Mesenchymal stem cell (in vitro differentiated cells and primary cell): ENCODE data around the gene FOXA2.

Experiments used
- DNase-seq: peaks from one replicate; pipeline ENCODE4 v3.0.0-alpha.2; 2013
- H2AFZ ChIP-seq: one replicate; pipeline ENCODE4 v1.6.1; 2013; ENCODE audit warnings: low read depth, mild to moderate bottlenecking, control low read depth, inconsistent platforms, low read length, moderate library complexity
- H2AK5ac ChIP-seq: 2 replicates; pipeline ENCODE4 v1.6.1; 2013; ENCODE audit warnings: low read length, moderate library complexity, mild to moderate bottlenecking, inconsistent platforms; ENCODE audit not compliant: severe bottlenecking
- H2BK120ac ChIP-seq: one replicate; pipeline ENCODE4 v1.6.1; 2013; ENCODE audit warnings: low read depth, mild to moderate bottlenecking, inconsistent platforms, low read length, moderate library complexity
- H2BK12ac ChIP-seq, 2 experiments: one replicate each; pipeline ENCODE4 v1.6.1; 2013; ENCODE audit warnings: inconsistent platforms in 2 of 2, low read length in 2 of 2, mild to moderate bottlenecking in 2 of 2, moderate library complexity in 2 of 2, control low read depth in 1 of 2
- H2BK15ac ChIP-seq: one replicate; pipeline ENCODE4 v1.6.1; 2013; ENCODE audit warnings: mild to moderate bottlenecking, low read depth, inconsistent platforms; ENCODE audit not compliant: poor library complexity, severe bottlenecking
- H2BK5ac ChIP-seq: 2 replicates; pipeline ENCODE4 v1.6.1; 2013; ENCODE audit warnings: low read depth, mild to moderate bottlenecking, low read length, control low read depth, inconsistent platforms; ENCODE audit not compliant: poor library complexity, severe bottlenecking
- H3K14ac ChIP-seq, 2 experiments: one replicate each; pipeline ENCODE4 v1.6.1; 2013; ENCODE audit warnings: inconsistent platforms in 2 of 2, low read length in 2 of 2, control low read depth in 1 of 2, mild to moderate bottlenecking in 1 of 2, moderate library complexity in 1 of 2
- H3K18ac ChIP-seq, 2 experiments: one replicate each; pipeline ENCODE4 v1.6.1; 2013; ENCODE audit warnings: inconsistent platforms in 2 of 2, low read length in 2 of 2, control low read depth in 1 of 2, low read depth in 1 of 2, mild to moderate bottlenecking in 1 of 2
- H3K23ac ChIP-seq, 2 experiments: one replicate each; pipeline ENCODE4 v1.6.1; 2013; ENCODE audit warnings: inconsistent platforms in 2 of 2, low read length in 2 of 2, mild to moderate bottlenecking in 2 of 2, moderate library complexity in 2 of 2, control low read depth in 1 of 2
- H3K27ac ChIP-seq: 2 replicates; pipeline ENCODE4 v1.5.1; 2013; ENCODE audit warnings: mild to moderate bottlenecking, moderate library complexity, low read length, control low read depth, inconsistent platforms; ENCODE audit not compliant: poor library complexity, severe bottlenecking
- H3K27me3 ChIP-seq, 2 experiments: 2 replicates each; pipeline versions ENCODE4 v1.6.1 to v1.7.0; 2013; ENCODE audit warnings: low read length in 2 of 2, mild to moderate bottlenecking in 2 of 2, moderate library complexity in 2 of 2, control low read depth in 1 of 2, inconsistent platforms in 1 of 2; ENCODE audit not compliant: control insufficient read depth in 1 of 2, insufficient read depth in 1 of 2
- H3K36me3 ChIP-seq, 2 experiments: 2 replicates each; pipeline versions ENCODE4 v1.6.1 to v1.7.0; 2013; ENCODE audit warnings: low read length in 2 of 2, control low read depth in 1 of 2, inconsistent platforms in 1 of 2, low read depth in 1 of 2, mild to moderate bottlenecking in 1 of 2; ENCODE audit not compliant: insufficient read depth in 2 of 2, control insufficient read depth in 1 of 2
- H3K4ac ChIP-seq, 2 experiments: one replicate each; pipeline ENCODE4 v1.6.1; 2013; ENCODE audit warnings: inconsistent platforms in 2 of 2, low read length in 2 of 2, mild to moderate bottlenecking in 2 of 2, moderate library complexity in 2 of 2, control low read depth in 1 of 2, low read depth in 1 of 2
- H3K4me1 ChIP-seq: 2 replicates; pipeline ENCODE4 v1.6.1; 2013; ENCODE audit warnings: low read depth, low read length, control low read depth; ENCODE audit not compliant: control insufficient read depth, insufficient read depth
- H3K4me2 ChIP-seq: 2 replicates; pipeline ENCODE4 v1.6.1; 2013; ENCODE audit warnings: low read length, mild to moderate bottlenecking, inconsistent platforms; ENCODE audit not compliant: poor library complexity, severe bottlenecking
- H3K4me3 ChIP-seq, 2 experiments: 2 replicates each; pipeline versions ENCODE4 v1.5.1 to v1.7.0; 2013; ENCODE audit warnings: low read length in 2 of 2, mild to moderate bottlenecking in 2 of 2, control low read depth in 1 of 2, low read depth in 1 of 2; ENCODE audit not compliant: insufficient read depth in 1 of 2
- H3K79me1 ChIP-seq: replicated peaks from 2 replicates; pipeline ENCODE4 v1.6.1; 2013; ENCODE audit warnings: mild to moderate bottlenecking, control low read depth, low read length, inconsistent platforms; ENCODE audit not compliant: poor library complexity, severe bottlenecking
- H3K9ac ChIP-seq: 2 replicates; pipeline ENCODE4 v1.7.0; 2013; ENCODE audit warnings: mild to moderate bottlenecking, low read length, moderate library complexity
- H3K9me3 ChIP-seq: 2 replicates; pipeline ENCODE4 v1.7.0; 2013; ENCODE audit warnings: mild to moderate bottlenecking, low read length; ENCODE audit not compliant: control insufficient read depth
- H4K8ac ChIP-seq: one replicate; pipeline ENCODE4 v1.6.1; 2013; ENCODE audit warnings: inconsistent platforms, mild to moderate bottlenecking, low read length, moderate library complexity
- H4K91ac ChIP-seq: one replicate; pipeline ENCODE4 v1.6.1; 2013; ENCODE audit warnings: mild to moderate bottlenecking, low read length, inconsistent platforms
- WGBS: methylation state at CpG from one replicate; pipeline ENCODE4 v1.1.7; 2013; ENCODE audit warnings: mixed read lengths; 5-methylcytosine and 5-hydroxymethylcytosine counted together

FOXA2 gene

GRCh38 chr20:22611636-22612035, 27.3 kb upstream of the FOXA2 start:
- Histone ChIP-seq H3K4ac (no peak overlapping the region), H3K14ac (no peak overlapping the region), H3K23ac (no peak overlapping the region)

DNA sequence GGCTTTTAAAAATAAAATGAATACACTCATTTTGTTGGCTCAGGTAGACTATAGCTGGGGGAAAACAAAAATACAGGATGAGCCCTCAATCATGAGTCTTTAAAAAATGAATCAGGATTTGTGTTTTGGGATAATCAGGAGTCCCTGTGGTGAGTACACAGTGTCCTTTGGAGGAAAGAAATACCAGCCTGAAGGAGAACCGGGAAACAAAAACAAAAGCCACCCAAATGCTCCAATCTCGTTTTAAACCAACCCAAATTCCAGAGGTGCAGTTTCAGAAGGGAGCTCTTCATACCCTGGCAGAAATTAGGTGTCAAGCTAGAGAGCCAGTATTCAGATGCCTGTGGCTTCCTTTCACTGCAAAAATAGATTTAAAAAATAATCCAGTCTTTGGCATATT, 23.3 kb upstream of the FOXA2 start:
- Histone ChIP-seq H2BK120ac (no peak overlapping the region), H3K23ac (no peak overlapping the region), H3K14ac (no peak overlapping the region), H3K9me3 (no peaks in the 10 kb centered on the region), H2AK5ac (no peak overlapping the region), H4K8ac (no peak overlapping the region), H3K79me1 (no peaks in the 10 kb centered on the region), H2AFZ (no peak overlapping the region), H3K36me3 (no peaks in the 10 kb centered on the region), H3K27ac (no peak overlapping the region), H2BK15ac (no peak overlapping the region), H2BK5ac (no peak overlapping the region), H4K91ac (no peak overlapping the region), H3K4me3 (no peak overlapping the region), H3K18ac (no peak overlapping the region), H3K27me3 (peaks cover 29 to 39% of the 10 kb centered on the region in 2 experiments), H3K9ac (no peak overlapping the region), H2BK12ac (no peak overlapping the region), H3K4me2 (no peak overlapping the region), H3K4ac (no peak overlapping the region), H3K4me1 (no peaks in the 10 kb centered on the region)
- 61% methylated on average over 2 of the region's 2 CpGs for WGBS
- no peak for DNase-seq

More at GRCh38 chr20:22611636-22612035, 27.3 kb upstream of the FOXA2 start:
- Histone ChIP-seq H2AFZ (no peak overlapping the region), H3K18ac (no peak overlapping the region), H3K9ac (no peak overlapping the region), H3K9me3 (no peaks in the 10 kb centered on the region), H2BK120ac (no peak overlapping the region), H2BK12ac (no peak overlapping the region), H4K8ac (no peak overlapping the region), H3K4me1 (no peaks in the 10 kb centered on the region), H3K4me2 (no peak overlapping the region), H3K36me3 (no peaks in the 10 kb centered on the region), H3K79me1 (no peaks in the 10 kb centered on the region), H3K27ac (no peak overlapping the region), H2AK5ac (no peak overlapping the region), H2BK15ac (no peak overlapping the region), H3K27me3 (peaks cover 15 to 33% of the 10 kb centered on the region in 2 experiments), H2BK5ac (no peak overlapping the region), H3K4me3 (no peak overlapping the region), H4K91ac (no peak overlapping the region)
- DNase-seq: no peak

- H2AFZ ChIP-seq: no peak overlapping the region
- H2BK15ac ChIP-seq: no peak overlapping the region
- no peaks in the 10 kb centered on the region for H3K36me3 ChIP-seq
- H2AK5ac ChIP-seq: no peak overlapping the region
- H4K8ac ChIP-seq: no peak overlapping the region
- no peak overlapping the region for H2BK12ac ChIP-seq
- no peak overlapping the region for H2BK120ac ChIP-seq
- no peak overlapping the region for H3K18ac ChIP-seq
- H3K9ac ChIP-seq: no peak overlapping the region
- no peaks in the 10 kb centered on the region for H3K79me1 ChIP-seq
- no peak overlapping the region for H2BK5ac ChIP-seq
- H3K14ac ChIP-seq: no peak overlapping the region
- DNase-seq: no peak
- H4K91ac ChIP-seq: no peak overlapping the region
- H3K27me3 ChIP-seq: peaks cover 28 to 52% of the 10 kb centered on the region in 2 experiments
- no peaks in the 10 kb centered on the region for H3K9me3 ChIP-seq
- no peak overlapping the region for H3K23ac ChIP-seq
- H3K27ac ChIP-seq: no peak overlapping the region
- no peaks in the 10 kb centered on the region for H3K4me1 ChIP-seq
- no peak overlapping the region for H3K4ac ChIP-seq
- no peak overlapping the region for H3K4me3 ChIP-seq
- H3K4me2 ChIP-seq: no peak overlapping the region
Observed at GRCh38 chr20:22604815-22605214, 20.4 kb upstream of the FOXA2 start.

DNA sequence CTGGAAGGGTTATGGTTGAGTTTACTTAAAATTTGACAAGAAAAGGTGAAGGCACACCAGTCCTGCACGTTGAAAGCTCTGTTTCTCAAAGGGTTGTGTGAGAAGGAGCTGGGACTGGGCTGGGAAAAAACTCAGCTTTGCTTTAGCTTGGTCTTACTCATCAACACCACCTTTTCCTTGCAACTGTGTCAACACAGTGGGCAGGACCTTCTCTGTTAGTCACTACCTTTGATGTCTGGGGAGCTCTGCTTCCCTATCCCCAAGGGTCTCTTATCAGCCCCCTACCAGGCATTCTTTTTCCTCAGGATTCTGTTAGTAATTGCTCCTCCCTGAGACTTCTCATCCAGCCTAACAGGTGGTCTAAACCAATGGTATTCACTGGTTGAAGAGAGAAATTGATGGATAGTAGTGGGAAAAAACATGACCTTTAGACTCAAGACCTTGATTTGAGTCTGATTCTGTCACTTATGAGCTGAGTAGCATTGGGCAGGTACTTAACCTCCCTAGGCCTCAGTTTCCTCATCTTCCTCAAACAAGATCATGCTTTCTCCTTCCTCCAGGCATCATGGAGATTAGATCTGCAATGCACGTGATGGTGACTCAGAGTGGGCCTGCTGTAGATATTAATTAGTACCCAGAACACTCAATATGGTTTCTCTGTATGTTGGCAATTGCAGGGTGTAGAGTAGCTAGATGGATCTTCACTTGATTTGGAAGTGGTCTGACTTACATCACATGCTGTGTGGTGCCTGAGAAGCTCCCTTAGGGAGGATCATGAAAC, 17.2 kb upstream of the FOXA2 start:
- 29% methylated on average over 2 of the region's 2 CpGs for WGBS
- H3K79me1 ChIP-seq: no peaks in the 10 kb centered on the region
- H2BK15ac ChIP-seq: no peak overlapping the region
- H3K36me3 ChIP-seq: no peaks in the 10 kb centered on the region
- no peak overlapping the region for H2BK120ac ChIP-seq
- no peak overlapping the region for H4K91ac ChIP-seq
- no peak overlapping the region for H2AK5ac ChIP-seq
- H3K4me1 ChIP-seq: no peaks in the 10 kb centered on the region
- no peak overlapping the region for H3K4me2 ChIP-seq
- H3K27me3 ChIP-seq: peaks cover 39 to 53% of the 10 kb centered on the region in 2 experiments
- no peaks in the 10 kb centered on the region for H3K9me3 ChIP-seq
- H2AFZ ChIP-seq: no peak overlapping the region
- H3K18ac ChIP-seq: no peak overlapping the region
- no peak overlapping the region for H3K9ac ChIP-seq
- H3K23ac ChIP-seq: no peak overlapping the region
- H2BK12ac ChIP-seq: no peak overlapping the region
- no peak overlapping the region for H3K14ac ChIP-seq
- no peak overlapping the region for H3K27ac ChIP-seq
- no peak overlapping the region for H4K8ac ChIP-seq
- no peak for DNase-seq
- H3K4me3 ChIP-seq: no peak overlapping the region
- H3K4ac ChIP-seq: no peak overlapping the region
- no peak overlapping the region for H2BK5ac ChIP-seq
